A673 (cell line): Measurements from ENCODE around the gene ATP6V1C2. TPM values are rescaled to one million over a fixed set of nuclear protein-coding genes. Genes with fewer than 3 reads are reported as not detected.

Source experiments
- BruUV-seq: library from RNA; stranded (reverse); fragments of 400-500 nt; replicated peaks from 2 replicates; lab custom pipeline; 2021; lab: Mats Ljungman, UMichigan
- CTCF ChIA-PET: fragments of 300-600 bp; sonication (Branson Sonifier 250); formaldehyde crosslinking; loops from one replicate; lab custom pipeline; 2022; ENCODE audit warnings: antibody characterized with exemption; lab: Charles Lee
- POLR2A ChIA-PET: fragments of 300-600 bp; sonication (Branson Sonifier 250); formaldehyde crosslinking; loops from one replicate; lab custom pipeline; 2022; ENCODE audit warnings: antibody characterized with exemption; ENCODE audit not compliant: low non-redundant PET; lab: Charles Lee
- DNase-seq: peaks from one replicate; pipeline ENCODE4 v3.0.0-alpha.2; 2015; ENCODE audit warnings: low spot score
- H3K27ac ChIP-seq: fragments of 200-600 bp; sonication (generic); 2 replicates; pipeline ENCODE4 v1.5.1; 2016; ENCODE audit warnings: mixed run types, low read depth, mild to moderate bottlenecking, mixed read lengths, antibody characterized with exemption, low read length; ENCODE audit not compliant: poor library complexity, severe bottlenecking
- H3K27me3 ChIP-seq: fragments of 200-600 bp; sonication (generic); replicated peaks from 2 replicates; pipeline ENCODE4 v1.6.1; 2017; ENCODE audit warnings: mixed run types, low read depth, mild to moderate bottlenecking, mixed read lengths, antibody characterized with exemption, low read length; ENCODE audit not compliant: insufficient read depth, poor library complexity
- H3K36me3 ChIP-seq: fragments of 200-600 bp; sonication (generic); 2 replicates; pipeline ENCODE4 v1.6.1; 2016; ENCODE audit warnings: mixed run types, mild to moderate bottlenecking, mixed read lengths, antibody characterized with exemption, low read length; ENCODE audit not compliant: insufficient read depth, poor library complexity, severe bottlenecking
- H3K4me1 ChIP-seq: fragments of 200-600 bp; sonication (generic); 2 replicates; pipeline ENCODE4 v1.6.1; 2017; ENCODE audit warnings: mixed run types, mild to moderate bottlenecking, mixed read lengths, antibody characterized with exemption, low read length; ENCODE audit not compliant: insufficient read depth, poor library complexity, severe bottlenecking
- H3K4me3 ChIP-seq: fragments of 200-600 bp; sonication (generic); 2 replicates; pipeline ENCODE4 v1.5.1; 2016; ENCODE audit warnings: low read depth, mixed run types, mild to moderate bottlenecking, mixed read lengths, low read length; ENCODE audit not compliant: poor library complexity, severe bottlenecking
- H3K9me3 ChIP-seq: fragments of 200-600 bp; sonication (generic); 2 replicates; pipeline ENCODE4 v1.6.1; 2016; ENCODE audit warnings: mixed run types, low read depth, mild to moderate bottlenecking, mixed read lengths, antibody characterized with exemption, low read length; ENCODE audit not compliant: poor library complexity, severe bottlenecking
- CTCF ChIP-seq: fragments of 300-800, 200-600 bp; sonication (generic); conservative IDR thresholded peaks from 2 replicates; pipeline ENCODE4 v1.5.1; 2017; ENCODE audit warnings: low read depth, mild to moderate bottlenecking, antibody characterized with exemption, low read length, moderate library complexity, mixed read lengths
- EZH2 ChIP-seq: fragments of 200-600 bp; sonication (generic); IDR thresholded peaks from 2 replicates; pipeline ENCODE4 v1.6.1; 2017; ENCODE audit warnings: borderline replicate concordance, low read depth, mild to moderate bottlenecking, mixed read lengths, antibody characterized with exemption, low read length; ENCODE audit not compliant: poor library complexity, severe bottlenecking
- intact Hi-C: fragments of 100-400 bp; cut with micrococcal nuclease; formaldehyde crosslinking; loops from one replicate; pipeline ENCODE4 v1.10.0; 2022; ENCODE audit not compliant: unreplicated experiment
- total RNA-seq: library from RNA; stranded (reverse); gene quantifications from 2 replicates; pipeline ENCODE4 v1.2.3, GENCODE V29; 2021

Gene ATP6V1C2
- total RNA-seq, 1 experiment from 2014 or later: not detected

- Histone ChIP-seq H3K4me3 (no peak overlapping the region), H3K4me1 (peaks cover 8% of the 10 kb centered on the region), H3K36me3 (peaks cover 16% of the 10 kb centered on the region), H3K9me3 (no peaks in the 10 kb centered on the region), H3K27ac (no peak overlapping the region), H3K27me3 (no peaks in the 10 kb centered on the region)
- no TSS peak for BruUV-seq
- intact Hi-C loops: no loop called here
- no peak for DNase-seq
- TF ChIP-seq EZH2 (no peak), CTCF (no peak)
- ChIA-PET POLR2A (no interaction called here), CTCF (no interaction called here)
Measured at GRCh38 chr2:10686176-10686730, 35.2 kb upstream of the ATP6V1C2 start.

GRCh38 chr2:10688921-10689807 lies 32.3 kb upstream of the ATP6V1C2 start:
- POLR2A ChIA-PET: no interaction called here
- BruUV-seq: TSS peak; percentile 61
- TF ChIP-seq CTCF: no peak
- TF ChIP-seq EZH2: no peak
- CTCF ChIA-PET: interaction anchor here (0.9 kb wide), 1 partner anchor 12 kb away, joined by 6 read pairs; no protein-coding TSS in a partner anchor
- H3K27me3 ChIP-seq: no peaks in the 10 kb centered on the region
- H3K36me3 ChIP-seq: peaks cover 4% of the 10 kb centered on the region
- H3K4me3 ChIP-seq: peak overlapping the region; percentile 90
- no peak for DNase-seq
- intact Hi-C loops: no loop called here
- H3K9me3 ChIP-seq: no peaks in the 10 kb centered on the region
- peak overlapping the region; percentile 76 for H3K27ac ChIP-seq
- peaks cover 8% of the 10 kb centered on the region for H3K4me1 ChIP-seq

GRCh38 chr2:10691521-10691920 lies 29.9 kb upstream of the ATP6V1C2 start:
- no peak overlapping the region for H3K4me3 ChIP-seq
- ChIA-PET POLR2A (no interaction called here), CTCF (no interaction called here)
- H3K36me3 ChIP-seq: no peaks in the 10 kb centered on the region
- H3K4me1 ChIP-seq: peaks cover 8% of the 10 kb centered on the region
- no peak for DNase-seq
- no peak overlapping the region for H3K27ac ChIP-seq
- no TSS peak for BruUV-seq
- no peaks in the 10 kb centered on the region for H3K27me3 ChIP-seq
- no peaks in the 10 kb centered on the region for H3K9me3 ChIP-seq
- no peak for TF ChIP-seq EZH2
- no peak for TF ChIP-seq CTCF
- intact Hi-C loops: no loop called here
